Lung (tissue), 12 donors: ENCODE measurements around the gene IL13. TPM values are rescaled to one million over a fixed set of nuclear protein-coding genes. Genes with fewer than 3 reads are reported as not detected.

Experiments used
- ATAC-seq: fragments of 200-7000 bp; cut with Tn5 transposase; one replicate; pipeline ENCODE4 v1.9.1; 2020; ENCODE audit warnings: moderate number of reproducible peaks; ENCODE audit not compliant: insufficient read depth, low FRiP score
- DNase-seq, 3 donors: peaks; one replicate each; pipeline ENCODE4 v3.0.0-alpha.2; 2013 to 2017
- H3K27ac ChIP-seq, 2 donors: one replicate each; pipeline ENCODE4 v1.5.1; 2013; ENCODE audit warnings: mild to moderate bottlenecking in 2 of 2, moderate library complexity in 2 of 2, control low read depth in 1 of 2, inconsistent platforms in 1 of 2, low read depth in 1 of 2, low read length in 1 of 2
- H3K27me3 ChIP-seq, 3 donors: one replicate each; pipeline ENCODE4 v1.5.1; 2013; ENCODE audit warnings: low read length in 2 of 3; ENCODE audit not compliant: control insufficient read depth in 3 of 3, insufficient read depth in 3 of 3
- H3K36me3 ChIP-seq, 4 donors: one replicate each; pipeline ENCODE4 v1.5.1; 2013; ENCODE audit warnings: low read length in 4 of 4, mild to moderate bottlenecking in 1 of 4, moderate library complexity in 1 of 4; ENCODE audit not compliant: control insufficient read depth in 4 of 4, insufficient read depth in 4 of 4
- H3K4me1 ChIP-seq, 5 donors: one replicate each; pipeline ENCODE4 v1.5.1; 2013; ENCODE audit warnings: low read length in 5 of 5, mild to moderate bottlenecking in 2 of 5, moderate library complexity in 1 of 5; ENCODE audit not compliant: control insufficient read depth in 5 of 5, insufficient read depth in 5 of 5
- H3K4me3 ChIP-seq: one replicate; pipeline ENCODE4 v1.5.1; 2013; ENCODE audit warnings: mild to moderate bottlenecking, control low read depth, moderate library complexity
- H3K9ac ChIP-seq, 2 donors: one replicate each; pipeline ENCODE4 v1.5.1; 2013; ENCODE audit warnings: low read length in 2 of 2, control low read depth in 1 of 2; ENCODE audit not compliant: insufficient read depth in 1 of 2
- H3K9me3 ChIP-seq, 4 donors: one replicate each; pipeline ENCODE4 v1.5.1; 2013; ENCODE audit warnings: low read length in 3 of 4, mild to moderate bottlenecking in 1 of 4, moderate library complexity in 1 of 4; ENCODE audit not compliant: control insufficient read depth in 4 of 4, insufficient read depth in 3 of 4
- CTCF ChIP-seq: IDR thresholded peaks from 2 replicates; pipeline ENCODE4 v1.5.1; 2012; ENCODE audit warnings: mild to moderate bottlenecking; ENCODE audit errors: control extremely low read depth, extremely low read depth
- WGBS, 2 donors: extraction: QIAGEN DNeasy Blood & Tissue Kit; methylation state at CpG; one replicate each; pipeline ENCODE4 v1.1.7; 2013; 5-methylcytosine and 5-hydroxymethylcytosine counted together
- polyA plus RNA-seq, 2 donors: library from polyadenylated mRNA; stranded (reverse); fragments of 200-250 nt; gene quantifications; one replicate each; pipeline ENCODE4 v1.2.1, GENCODE V29; 2013
- total RNA-seq, 2 donors: library from RNA; depleted of rRNA in 1 of 2; stranded (reverse); fragments of >200 nt in 1 of 2; gene quantifications; one replicate each; pipeline ENCODE4 v1.2.1, GENCODE V29; 2014 to 2021
- donor health status: control.
- donor health status: control.
- donor health status: Bipolar disorder and iron deficiency.
- donor health status: healthy.
- donor health status: DM: yes; HTN: yes; CAD: no.

IL13 gene
- total and polyA plus RNA-seq, 4 donors: 0.14 TPM; not detected in 3

GRCh38 chr5:132677682-132678400, 19.9 kb downstream of the IL13 start:
- Histone ChIP-seq H3K36me3 (no peaks in the 10 kb centered on the region), H3K4me3 (no peak overlapping the region), H3K27me3 (no peaks in the 10 kb centered on the region), H3K4me1 (peaks cover 0 to 2% (median 0%) of the 10 kb centered on the region in 5 donors), H3K27ac (no peak overlapping the region), H3K9ac (no peak overlapping the region), H3K9me3 (no peaks in the 10 kb centered on the region)
- ATAC-seq (no peak), DNase-seq (no peak)
- WGBS, 2 donors: 87 to 90% methylated on average over 15 of the region's 15 CpGs
- no peak for TF ChIP-seq CTCF

- no peak for TF ChIP-seq CTCF
- Histone ChIP-seq H3K9me3 (no peaks in the 10 kb centered on the region), H3K4me3 (no peak overlapping the region), H3K9ac (no peak overlapping the region), H3K27ac (no peak overlapping the region), H3K36me3 (no peaks in the 10 kb centered on the region), H3K27me3 (no peaks in the 10 kb centered on the region), H3K4me1 (peaks cover 0 to 2% (median 0%) of the 10 kb centered on the region in 5 donors)
- 96 to 100% methylated on average over 1 of the region's 1 CpG for WGBS, 2 donors
- no peak for ATAC-seq
- DNase-seq: no peak
Observed at GRCh38 chr5:132678735-132679134, 20.8 kb downstream of the IL13 start.

GRCh38 chr5:132679166-132679565, 21.2 kb downstream of the IL13 start:
- no peak for TF ChIP-seq CTCF
- H3K9me3 ChIP-seq: no peaks in the 10 kb centered on the region
- H3K27me3 ChIP-seq: no peaks in the 10 kb centered on the region
- no peak overlapping the region for H3K27ac ChIP-seq
- ATAC-seq (no peak), DNase-seq (no peak)
- H3K9ac ChIP-seq: no peak overlapping the region
- H3K4me3 ChIP-seq: no peak overlapping the region
- no peaks in the 10 kb centered on the region for H3K36me3 ChIP-seq
- H3K4me1 ChIP-seq: peaks cover 0 to 2% (median 0%) of the 10 kb centered on the region in 5 donors
- WGBS, 2 donors: 94 to 95% methylated on average over 7 of the region's 7 CpGs
